IMR-90 (cell line): ENCODE results near the gene ANO1.

Experiments
- POLR2A ChIP-seq: IDR thresholded peaks from 2 replicates; pipeline ENCODE4 v1.6.1; 2012; ENCODE audit warnings: mild to moderate bottlenecking, low read depth, low read length
- RAD21 ChIP-seq: IDR thresholded peaks from 2 replicates; pipeline ENCODE4 v1.6.1; 2012; ENCODE audit warnings: low read length, improper control_type of control experiment

- TF ChIP-seq RAD21 (no peak), POLR2A (no peak)
Observed at GRCh38 chr11:70108250-70108649, 30.1 kb downstream of the ANO1 start.
